Measurements from ENCODE around the gene CD58. TPM values are rescaled to one million over a fixed set of nuclear protein-coding genes. Genes with fewer than 3 reads are reported as not detected.

CD58 gene
- total and polyA plus RNA-seq, 9 of the 15 experiments (the other 6 are each of a cell fraction or from before 2014, with no cell fraction given) = 18.1 to 113 (median 37.4) TPM

DNA sequence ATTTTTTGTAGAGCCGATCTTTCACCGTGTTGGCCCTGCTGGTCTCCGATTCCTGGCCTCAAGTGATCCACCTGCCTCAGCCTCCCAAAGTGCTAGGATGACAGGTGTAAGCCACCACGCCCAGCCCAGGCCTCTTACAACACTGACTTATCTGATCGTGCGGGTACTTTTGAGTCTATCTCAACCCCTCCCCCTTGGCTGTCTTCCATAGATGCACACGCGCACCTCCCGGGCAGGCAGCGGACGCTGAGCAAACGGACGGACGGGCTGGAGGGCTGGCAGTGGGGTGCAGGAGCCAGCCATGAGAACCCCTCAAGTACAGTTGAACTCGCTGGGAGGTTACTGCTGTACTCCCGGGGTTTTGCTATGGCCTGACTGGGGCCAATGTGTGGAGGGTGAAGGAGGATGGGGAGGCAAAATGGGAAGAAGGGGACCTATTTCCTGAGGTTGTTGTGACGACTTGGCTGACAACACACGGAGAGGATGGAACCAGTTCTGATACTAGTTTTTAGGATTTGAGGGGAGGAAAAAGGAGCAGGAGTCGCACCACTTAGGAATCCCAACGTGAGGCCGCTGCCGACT lies 959 bp downstream of the CD58 start (continued):
- TF ChIP-seq, protein P1, sequence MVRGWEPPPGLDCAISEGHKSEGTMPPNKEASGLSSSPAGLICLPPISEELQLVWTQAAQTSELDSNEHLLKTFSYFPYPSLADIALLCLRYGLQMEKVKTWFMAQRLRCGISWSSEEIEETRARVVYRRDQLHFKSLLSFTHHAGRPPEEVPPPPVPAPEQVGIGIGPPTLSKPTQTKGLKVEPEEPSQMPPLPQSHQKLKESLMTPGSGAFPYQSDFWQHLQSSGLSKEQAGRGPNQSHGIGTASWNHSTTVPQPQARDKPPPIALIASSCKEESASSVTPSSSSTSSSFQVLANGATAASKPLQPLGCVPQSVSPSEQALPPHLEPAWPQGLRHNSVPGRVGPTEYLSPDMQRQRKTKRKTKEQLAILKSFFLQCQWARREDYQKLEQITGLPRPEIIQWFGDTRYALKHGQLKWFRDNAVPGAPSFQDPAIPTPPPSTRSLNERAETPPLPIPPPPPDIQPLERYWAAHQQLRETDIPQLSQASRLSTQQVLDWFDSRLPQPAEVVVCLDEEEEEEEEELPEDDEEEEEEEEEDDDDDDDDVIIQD (CRISPR knock-in tag; IDR thresholded peaks at IDR 0.05) = no peak
- TF ChIP-seq DACH1 (IDR thresholded peaks at IDR 0.05; ENCODE audit: partially characterized antibody) = no peak
- TF ChIP-seq ETV1 (tag; conservative IDR thresholded peaks at IDR 0.05; ENCODE audit: low read depth) = no peak
- TF ChIP-seq TAF9B (IDR thresholded peaks at IDR 0.05; ENCODE audit: partially characterized antibody) = no peak
- TF ChIP-seq SMAD3 (CRISPR knock-in tag; conservative IDR thresholded peaks at IDR 0.05) = no peak
- no peak for TF ChIP-seq CBX5 (IDR thresholded peaks at IDR 0.05; ENCODE audit: borderline replicate concordance, low read depth)
- TF ChIP-seq, protein P2, sequence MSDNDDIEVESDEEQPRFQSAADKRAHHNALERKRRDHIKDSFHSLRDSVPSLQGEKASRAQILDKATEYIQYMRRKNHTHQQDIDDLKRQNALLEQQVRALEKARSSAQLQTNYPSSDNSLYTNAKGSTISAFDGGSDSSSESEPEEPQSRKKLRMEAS (CRISPR knock-in tag; IDR thresholded peaks at IDR 0.05) = 0 out of 2 replicates have a peak, but pooled peaks have one; percentile 48
- TF ChIP-seq BRF1 (IDR thresholded peaks at IDR 0.05; ENCODE audit: borderline replicate concordance, extremely low read depth, insufficient read length) = no peak
- TF ChIP-seq, protein P3, sequence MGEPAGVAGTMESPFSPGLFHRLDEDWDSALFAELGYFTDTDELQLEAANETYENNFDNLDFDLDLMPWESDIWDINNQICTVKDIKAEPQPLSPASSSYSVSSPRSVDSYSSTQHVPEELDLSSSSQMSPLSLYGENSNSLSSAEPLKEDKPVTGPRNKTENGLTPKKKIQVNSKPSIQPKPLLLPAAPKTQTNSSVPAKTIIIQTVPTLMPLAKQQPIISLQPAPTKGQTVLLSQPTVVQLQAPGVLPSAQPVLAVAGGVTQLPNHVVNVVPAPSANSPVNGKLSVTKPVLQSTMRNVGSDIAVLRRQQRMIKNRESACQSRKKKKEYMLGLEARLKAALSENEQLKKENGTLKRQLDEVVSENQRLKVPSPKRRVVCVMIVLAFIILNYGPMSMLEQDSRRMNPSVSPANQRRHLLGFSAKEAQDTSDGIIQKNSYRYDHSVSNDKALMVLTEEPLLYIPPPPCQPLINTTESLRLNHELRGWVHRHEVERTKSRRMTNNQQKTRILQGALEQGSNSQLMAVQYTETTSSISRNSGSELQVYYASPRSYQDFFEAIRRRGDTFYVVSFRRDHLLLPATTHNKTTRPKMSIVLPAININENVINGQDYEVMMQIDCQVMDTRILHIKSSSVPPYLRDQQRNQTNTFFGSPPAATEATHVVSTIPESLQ (CRISPR knock-in tag; IDR thresholded peaks at IDR 0.05) = no peak
- no peak for TF ChIP-seq E2F3 (CRISPR knock-in tag; IDR thresholded peaks at IDR 0.05)
- TF ChIP-seq, protein P4, sequence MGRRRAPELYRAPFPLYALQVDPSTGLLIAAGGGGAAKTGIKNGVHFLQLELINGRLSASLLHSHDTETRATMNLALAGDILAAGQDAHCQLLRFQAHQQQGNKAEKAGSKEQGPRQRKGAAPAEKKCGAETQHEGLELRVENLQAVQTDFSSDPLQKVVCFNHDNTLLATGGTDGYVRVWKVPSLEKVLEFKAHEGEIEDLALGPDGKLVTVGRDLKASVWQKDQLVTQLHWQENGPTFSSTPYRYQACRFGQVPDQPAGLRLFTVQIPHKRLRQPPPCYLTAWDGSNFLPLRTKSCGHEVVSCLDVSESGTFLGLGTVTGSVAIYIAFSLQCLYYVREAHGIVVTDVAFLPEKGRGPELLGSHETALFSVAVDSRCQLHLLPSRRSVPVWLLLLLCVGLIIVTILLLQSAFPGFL (CRISPR knock-in tag; IDR thresholded peaks at IDR 0.05) = no peak
- TF ChIP-seq ZNF444 (CRISPR knock-in tag; IDR thresholded peaks at IDR 0.05) = no peak
- no peak for TF ChIP-seq ZNF785 (CRISPR knock-in tag; IDR thresholded peaks at IDR 0.05)
- TF ChIP-seq, protein P5, sequence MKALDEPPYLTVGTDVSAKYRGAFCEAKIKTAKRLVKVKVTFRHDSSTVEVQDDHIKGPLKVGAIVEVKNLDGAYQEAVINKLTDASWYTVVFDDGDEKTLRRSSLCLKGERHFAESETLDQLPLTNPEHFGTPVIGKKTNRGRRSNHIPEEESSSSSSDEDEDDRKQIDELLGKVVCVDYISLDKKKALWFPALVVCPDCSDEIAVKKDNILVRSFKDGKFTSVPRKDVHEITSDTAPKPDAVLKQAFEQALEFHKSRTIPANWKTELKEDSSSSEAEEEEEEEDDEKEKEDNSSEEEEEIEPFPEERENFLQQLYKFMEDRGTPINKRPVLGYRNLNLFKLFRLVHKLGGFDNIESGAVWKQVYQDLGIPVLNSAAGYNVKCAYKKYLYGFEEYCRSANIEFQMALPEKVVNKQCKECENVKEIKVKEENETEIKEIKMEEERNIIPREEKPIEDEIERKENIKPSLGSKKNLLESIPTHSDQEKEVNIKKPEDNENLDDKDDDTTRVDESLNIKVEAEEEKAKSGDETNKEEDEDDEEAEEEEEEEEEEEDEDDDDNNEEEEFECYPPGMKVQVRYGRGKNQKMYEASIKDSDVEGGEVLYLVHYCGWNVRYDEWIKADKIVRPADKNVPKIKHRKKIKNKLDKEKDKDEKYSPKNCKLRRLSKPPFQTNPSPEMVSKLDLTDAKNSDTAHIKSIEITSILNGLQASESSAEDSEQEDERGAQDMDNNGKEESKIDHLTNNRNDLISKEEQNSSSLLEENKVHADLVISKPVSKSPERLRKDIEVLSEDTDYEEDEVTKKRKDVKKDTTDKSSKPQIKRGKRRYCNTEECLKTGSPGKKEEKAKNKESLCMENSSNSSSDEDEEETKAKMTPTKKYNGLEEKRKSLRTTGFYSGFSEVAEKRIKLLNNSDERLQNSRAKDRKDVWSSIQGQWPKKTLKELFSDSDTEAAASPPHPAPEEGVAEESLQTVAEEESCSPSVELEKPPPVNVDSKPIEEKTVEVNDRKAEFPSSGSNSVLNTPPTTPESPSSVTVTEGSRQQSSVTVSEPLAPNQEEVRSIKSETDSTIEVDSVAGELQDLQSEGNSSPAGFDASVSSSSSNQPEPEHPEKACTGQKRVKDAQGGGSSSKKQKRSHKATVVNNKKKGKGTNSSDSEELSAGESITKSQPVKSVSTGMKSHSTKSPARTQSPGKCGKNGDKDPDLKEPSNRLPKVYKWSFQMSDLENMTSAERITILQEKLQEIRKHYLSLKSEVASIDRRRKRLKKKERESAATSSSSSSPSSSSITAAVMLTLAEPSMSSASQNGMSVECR (CRISPR knock-in tag; IDR thresholded peaks at IDR 0.05) = no peak
- TF ChIP-seq ZNF583 (CRISPR knock-in tag; IDR thresholded peaks at IDR 0.05) = no peak
- no peak for TF ChIP-seq CC2D1A (IDR thresholded peaks at IDR 0.05)
- TF ChIP-seq, protein P6, sequence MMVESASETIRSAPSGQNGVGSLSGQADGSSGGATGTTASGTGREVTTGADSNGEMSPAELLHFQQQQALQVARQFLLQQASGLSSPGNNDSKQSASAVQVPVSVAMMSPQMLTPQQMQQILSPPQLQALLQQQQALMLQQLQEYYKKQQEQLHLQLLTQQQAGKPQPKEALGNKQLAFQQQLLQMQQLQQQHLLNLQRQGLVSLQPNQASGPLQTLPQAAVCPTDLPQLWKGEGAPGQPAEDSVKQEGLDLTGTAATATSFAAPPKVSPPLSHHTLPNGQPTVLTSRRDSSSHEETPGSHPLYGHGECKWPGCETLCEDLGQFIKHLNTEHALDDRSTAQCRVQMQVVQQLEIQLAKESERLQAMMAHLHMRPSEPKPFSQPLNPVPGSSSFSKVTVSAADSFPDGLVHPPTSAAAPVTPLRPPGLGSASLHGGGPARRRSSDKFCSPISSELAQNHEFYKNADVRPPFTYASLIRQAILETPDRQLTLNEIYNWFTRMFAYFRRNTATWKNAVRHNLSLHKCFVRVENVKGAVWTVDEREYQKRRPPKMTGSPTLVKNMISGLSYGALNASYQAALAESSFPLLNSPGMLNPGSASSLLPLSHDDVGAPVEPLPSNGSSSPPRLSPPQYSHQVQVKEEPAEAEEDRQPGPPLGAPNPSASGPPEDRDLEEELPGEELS (CRISPR knock-in tag; IDR thresholded peaks at IDR 0.05; ENCODE audit: borderline replicate concordance) = no peak
